NCI-H82 treated with DMSO at 0.1 percent for 48 hours (cell line): Measurements from ENCODE around the gene ZBP1.

Source experiments
- DNase-seq: peaks from one replicate; lab custom pipeline; 2025; ENCODE audit not compliant: unreplicated experiment; lab: John Stamatoyannopoulos, UW

ZBP1 gene

GRCh38 chr20:57587278-57587988, 32.8 kb downstream of the ZBP1 start:
- no peak for DNase-seq

DNA sequence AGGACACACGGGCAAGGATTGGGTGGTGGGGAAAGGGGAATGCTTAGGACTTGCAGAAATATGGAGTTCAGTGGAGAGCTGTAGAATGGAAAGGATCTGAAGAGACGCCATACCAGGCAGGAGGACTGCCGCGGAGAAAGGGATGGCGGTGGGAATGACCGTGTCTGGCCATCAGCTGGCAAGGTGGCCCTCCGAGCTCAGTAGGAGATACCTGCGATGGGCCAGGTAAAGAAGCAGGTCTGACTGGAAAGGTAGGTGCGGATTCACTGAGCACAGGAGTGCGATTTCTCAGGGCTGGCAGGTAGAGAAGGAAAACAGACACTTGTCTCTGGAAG, 33.3 kb downstream of the ZBP1 start:
- DNase-seq, result no peak

DNA sequence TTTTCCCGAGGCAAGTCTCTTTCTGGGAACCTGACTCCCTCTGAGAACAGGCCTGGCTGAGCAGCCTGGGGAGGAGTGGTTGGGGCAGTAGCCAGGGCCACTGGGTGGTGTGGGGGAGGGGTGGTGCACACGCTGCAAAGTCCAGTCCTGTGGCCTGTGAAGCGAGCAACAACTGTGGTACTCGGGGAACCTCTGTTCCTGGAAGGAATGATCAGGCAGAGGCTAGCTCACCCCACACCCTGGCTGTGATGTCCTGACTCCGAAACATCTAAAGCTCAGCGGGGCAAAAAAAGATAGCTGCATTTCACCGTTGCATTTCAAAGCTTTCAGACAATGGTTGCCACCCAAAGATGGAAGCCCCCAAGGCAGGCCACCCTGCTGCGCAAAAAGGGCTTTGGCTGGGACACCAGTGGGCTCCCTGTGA, 33.8 kb downstream of the ZBP1 start:
- DNase-seq, result no peak

GRCh38 chr20:57585466-57586213, 34.6 kb downstream of the ZBP1 start:
- no peak for DNase-seq

GRCh38 chr20:57584768-57585461, 35.3 kb downstream of the ZBP1 start:
- no peak for DNase-seq

DNA sequence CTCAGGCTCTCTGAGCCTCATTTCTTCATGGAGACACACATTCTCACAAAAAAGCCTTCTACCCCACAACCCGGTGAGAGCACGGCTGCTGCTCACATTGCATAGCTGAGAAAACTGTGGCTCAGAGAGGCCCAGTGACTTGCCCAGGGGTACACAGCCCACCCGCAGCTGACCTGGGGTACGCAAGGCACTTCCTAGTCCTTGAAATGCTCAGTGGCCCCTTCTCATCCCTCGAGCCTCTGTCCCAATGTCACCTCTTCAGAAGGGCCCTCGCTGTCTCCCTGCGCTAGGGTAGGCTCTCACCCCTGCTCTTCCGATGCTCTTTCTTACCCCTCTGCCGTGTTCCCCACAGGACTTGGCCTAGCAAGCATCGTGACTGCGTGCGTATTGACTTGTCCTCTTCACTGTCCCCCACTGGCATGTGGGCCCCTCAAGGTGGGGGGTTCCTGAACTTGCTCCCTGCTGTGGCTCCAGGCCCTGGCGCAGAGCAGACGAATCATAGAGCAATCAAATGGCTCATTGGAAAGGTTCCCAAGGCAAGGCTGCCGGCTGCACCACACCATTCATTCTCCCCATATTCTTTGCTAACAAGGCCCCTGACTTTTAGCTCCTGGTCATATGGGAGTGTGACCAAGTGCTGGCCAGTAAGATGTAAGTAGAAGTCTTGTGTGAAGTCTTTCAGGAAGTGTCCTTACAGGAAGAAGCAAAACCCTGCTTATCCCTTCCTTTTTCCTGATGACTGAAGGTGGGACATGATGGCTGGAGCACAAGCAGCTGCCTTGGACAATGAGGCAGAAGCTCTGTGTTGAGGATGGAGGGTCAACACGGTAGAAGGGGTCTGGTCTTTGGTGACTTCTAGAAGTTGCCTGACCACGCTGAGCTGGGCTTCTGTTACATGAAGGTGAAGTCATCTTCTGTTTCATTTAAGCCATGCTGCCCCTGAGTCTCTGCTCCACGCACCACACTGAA, 36.7 kb downstream of the ZBP1 start:
- DNase-seq, result no peak

GRCh38 chr20:57582432-57583288, 37.6 kb downstream of the ZBP1 start:
- peak; percentile 25 for DNase-seq

GRCh38 chr20:57582029-57582378, 38.2 kb downstream of the ZBP1 start:
- no peak for DNase-seq

GRCh38 chr20:57581202-57582028, 38.8 kb downstream of the ZBP1 start:
- no peak for DNase-seq

- DNase-seq, result no peak
These were observed 39.6 kb downstream of the ZBP1 start for GRCh38 chr20:57580478-57581201.

DNA sequence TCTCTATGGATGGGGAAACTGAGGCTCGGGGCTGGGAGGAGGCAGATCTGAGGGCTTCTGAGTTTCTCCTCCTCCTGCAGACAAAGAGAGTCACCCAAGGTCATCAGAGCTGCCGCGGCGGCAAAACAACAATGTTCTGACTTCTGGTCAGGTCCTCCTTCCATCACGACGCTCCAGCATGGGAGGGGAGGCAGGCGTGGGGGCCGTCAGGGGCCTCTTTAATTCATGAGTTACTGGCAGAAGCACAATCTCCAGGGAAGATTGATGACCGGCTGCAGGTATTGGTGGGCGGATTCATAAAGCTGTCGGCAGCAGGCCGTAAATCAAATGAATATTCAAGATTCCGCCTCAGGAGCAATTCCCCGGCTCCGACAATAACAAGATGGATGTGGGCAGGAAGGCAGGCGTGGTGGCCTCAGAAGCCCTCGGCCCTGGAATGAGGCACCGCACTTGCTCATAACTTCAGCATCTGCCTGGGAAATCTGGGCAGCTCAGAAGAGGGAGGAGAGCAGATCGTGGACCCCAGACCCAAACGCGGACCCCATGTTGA, 40.3 kb downstream of the ZBP1 start:
- no peak for DNase-seq

- DNase-seq, result no peak
These were observed 40.8 kb downstream of the ZBP1 start for GRCh38 chr20:57579331-57579897.

DNA sequence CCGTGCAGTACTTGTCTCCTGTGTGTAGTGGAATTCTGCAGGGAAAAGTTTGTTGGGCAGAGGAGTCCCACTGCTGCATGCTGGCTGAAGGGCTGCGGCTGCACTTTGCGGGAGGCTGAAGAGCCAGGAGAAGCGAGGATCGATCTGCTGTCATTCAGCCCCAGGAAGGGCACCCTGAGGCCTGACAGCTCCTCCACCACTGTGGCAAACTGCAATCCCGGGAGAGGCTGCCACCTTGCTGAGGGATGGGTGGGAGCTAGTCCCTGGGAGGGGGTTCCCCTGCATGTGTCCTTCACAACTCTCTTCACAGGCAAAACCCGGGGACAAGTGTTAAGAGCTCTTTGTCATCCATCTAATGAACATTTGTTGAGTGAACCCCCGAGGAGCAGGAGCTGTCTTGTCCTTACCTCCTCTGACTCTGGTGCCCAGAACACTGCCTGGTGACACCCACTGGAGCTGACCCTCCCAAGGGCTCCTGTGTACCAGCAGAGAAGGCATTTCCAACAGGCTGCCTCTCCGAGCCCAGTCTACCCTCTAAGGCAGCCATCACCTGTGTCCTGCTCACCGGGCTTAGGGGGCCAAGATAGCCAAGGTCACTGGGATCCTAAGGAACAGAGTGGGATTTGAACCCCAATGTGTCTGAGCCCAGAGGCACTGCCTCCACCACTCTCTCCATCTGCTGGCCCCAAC, 41.6 kb downstream of the ZBP1 start:
- DNase-seq, result no peak

GRCh38 chr20:57577679-57578475, 42.3 kb downstream of the ZBP1 start:
- DNase-seq, result no peak

DNA sequence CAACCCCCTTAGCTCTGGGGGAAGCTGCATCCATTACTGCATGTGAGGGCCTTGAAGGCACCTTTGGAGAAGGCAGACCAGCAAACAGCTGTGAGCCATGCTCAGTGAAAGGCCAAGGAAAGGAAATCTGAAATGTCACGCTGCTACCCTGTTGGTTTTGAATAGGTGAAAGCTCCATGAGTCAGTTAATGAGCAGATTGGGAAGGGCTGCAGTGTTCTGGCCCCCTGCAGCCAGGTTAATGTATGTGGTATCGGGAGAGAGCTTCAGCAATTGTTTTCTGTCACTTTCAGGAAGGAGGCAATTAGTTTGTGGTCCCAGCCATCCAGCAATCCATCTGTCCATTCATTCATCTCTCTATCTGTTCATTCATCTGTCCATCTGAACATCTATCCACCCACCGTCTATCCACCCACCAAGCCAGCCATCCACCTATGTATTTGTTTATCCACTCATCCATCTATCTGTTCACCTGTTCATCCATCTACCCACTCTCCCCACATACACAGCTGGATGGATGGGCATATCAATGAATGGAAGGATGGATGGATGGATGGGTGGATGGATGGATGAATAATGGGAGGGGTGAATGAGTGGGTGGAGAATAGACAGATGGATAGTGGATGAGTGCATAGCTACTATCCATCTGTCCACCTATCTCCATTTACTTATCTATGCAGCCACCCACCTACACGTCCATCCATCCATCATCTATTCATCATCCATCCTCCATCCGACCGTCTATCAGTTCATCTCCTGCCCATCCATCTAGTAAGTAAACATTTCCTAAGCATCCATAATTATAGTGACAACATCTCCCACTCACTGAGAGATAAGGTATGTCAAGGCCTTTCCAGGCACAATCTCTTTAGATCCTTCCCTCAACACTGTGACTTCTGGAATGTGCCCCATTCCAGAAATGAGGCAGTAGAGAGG, 43.3 kb downstream of the ZBP1 start:
- no peak for DNase-seq

DNA sequence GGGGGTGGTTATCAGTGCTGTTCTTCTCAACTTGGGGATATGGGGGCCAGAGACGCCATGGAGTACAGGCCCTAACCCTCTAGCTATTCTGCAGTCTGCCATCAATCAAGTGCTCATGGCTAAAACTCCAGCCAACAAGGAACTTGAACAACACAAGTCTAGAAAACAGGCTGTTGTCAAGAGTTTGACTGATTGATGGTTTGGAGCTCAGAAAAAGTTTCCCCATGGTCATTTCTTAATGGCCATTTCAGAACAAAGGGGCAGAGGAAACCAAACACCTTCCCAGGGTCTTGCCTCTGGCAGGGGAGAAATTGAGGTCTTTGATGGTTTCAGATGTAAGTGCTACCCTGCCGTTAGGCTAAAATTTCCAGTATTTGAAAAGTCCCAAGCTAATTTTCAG, 44.2 kb downstream of the ZBP1 start:
- no peak for DNase-seq
